DMS53 (cell line): ENCODE results near the gene FGFBP3.

Source experiments
- DNase-seq: peaks from one replicate; lab custom pipeline; 2025; lab: John Stamatoyannopoulos, UW

FGFBP3 gene, protein sequence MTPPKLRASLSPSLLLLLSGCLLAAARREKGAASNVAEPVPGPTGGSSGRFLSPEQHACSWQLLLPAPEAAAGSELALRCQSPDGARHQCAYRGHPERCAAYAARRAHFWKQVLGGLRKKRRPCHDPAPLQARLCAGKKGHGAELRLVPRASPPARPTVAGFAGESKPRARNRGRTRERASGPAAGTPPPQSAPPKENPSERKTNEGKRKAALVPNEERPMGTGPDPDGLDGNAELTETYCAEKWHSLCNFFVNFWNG

GRCh38 chr10:91909117-91909677 is at the start of gene FGFBP3:
Gene FGFBP3 (minus strand): TSS chr10:91909486. CDS start chr10:91908969, 517 bp downstream.
- peak; percentile 92 for DNase-seq

- no peak for DNase-seq
Measured at GRCh38 chr10:91957091-91957490, 47.8 kb upstream of the FGFBP3 start.

DNA sequence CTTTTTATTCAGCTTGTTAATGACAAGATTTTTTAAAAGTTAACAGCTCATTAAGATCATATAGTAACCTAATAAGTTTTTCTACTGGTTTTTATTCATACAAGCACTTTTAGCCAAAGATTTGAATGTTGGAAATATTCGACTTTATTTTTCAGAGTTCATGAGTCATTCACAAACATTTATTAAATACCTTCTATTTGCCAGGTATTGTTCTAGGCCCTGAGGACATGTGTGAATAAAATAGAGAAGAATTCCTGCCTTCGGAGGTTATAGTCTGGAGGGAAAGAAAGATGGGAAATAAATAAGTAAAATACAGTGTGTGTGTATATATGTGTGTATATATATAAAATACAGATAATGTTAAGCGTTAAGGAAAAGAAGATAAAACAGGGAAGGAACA is 45.8 kb upstream of the FGFBP3 start:
- DNase-seq: no peak

GRCh38 chr10:91953600-91954160 is 44.4 kb upstream of the FGFBP3 start:
- DNase-seq: no peak

GRCh38 chr10:91944880-91945630 is 35.8 kb upstream of the FGFBP3 start:
- no peak for DNase-seq

DNA sequence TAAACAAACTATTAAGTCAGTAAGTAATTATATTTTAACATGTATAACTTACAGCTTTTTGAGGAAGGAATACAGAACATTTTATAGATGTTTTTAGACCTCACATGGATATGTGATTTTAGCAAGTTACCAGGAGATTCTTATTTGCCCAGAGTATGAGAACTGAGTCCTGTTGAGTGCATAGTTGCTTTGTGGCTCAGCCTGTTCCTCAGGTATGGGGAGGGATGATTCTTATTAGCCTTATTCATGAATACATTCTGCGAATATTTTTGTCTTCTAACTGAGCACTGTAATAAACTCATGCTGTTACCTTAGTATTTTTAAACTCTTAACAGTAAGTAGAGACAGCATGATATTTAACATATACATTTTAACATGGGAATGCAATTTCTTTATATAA is 32.1 kb upstream of the FGFBP3 start:
- DNase-seq: no peak

DNA sequence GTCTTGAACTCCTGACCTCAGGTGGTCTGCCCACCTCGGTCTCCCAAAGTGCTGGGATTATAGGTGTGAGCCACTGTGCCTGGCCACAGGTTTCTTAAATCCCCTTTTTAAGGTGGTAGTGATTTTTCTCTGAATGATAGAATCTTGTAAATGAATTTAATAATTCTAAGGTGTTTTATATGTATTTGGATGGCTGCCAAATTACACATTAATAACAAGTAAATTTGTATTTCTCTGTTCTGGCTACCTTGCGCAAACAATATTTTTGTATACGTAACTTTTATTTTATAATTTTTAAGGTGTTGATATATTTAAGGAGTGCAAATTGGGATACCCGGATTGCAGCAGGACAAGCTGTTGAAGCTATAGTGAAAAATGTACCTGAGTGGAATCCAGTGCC is 30.4 kb upstream of the FGFBP3 start:
- DNase-seq: no peak

- DNase-seq: no peak
Measured at GRCh38 chr10:91935886-91936285, 26.6 kb upstream of the FGFBP3 start.

DNA sequence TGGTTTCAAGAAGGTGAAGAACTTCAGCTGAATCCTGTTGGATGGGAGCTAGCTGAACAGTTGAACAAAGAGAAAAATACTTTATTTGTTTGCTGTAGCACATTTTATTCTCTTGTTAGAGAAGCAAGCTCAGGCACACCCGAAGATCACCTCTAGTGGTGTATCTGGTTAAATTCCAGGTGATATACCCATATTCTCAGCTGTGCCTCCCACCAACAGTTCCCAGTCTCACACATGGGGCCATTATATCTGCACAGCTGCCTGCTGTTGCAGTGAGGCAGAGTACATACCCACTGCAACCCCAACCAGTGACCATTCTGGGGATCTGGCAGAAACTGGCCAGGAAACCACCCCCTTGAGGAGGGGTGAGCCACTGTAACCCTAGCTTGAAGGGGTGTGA is 23.5 kb upstream of the FGFBP3 start:
- DNase-seq: peak; percentile 5

DNA sequence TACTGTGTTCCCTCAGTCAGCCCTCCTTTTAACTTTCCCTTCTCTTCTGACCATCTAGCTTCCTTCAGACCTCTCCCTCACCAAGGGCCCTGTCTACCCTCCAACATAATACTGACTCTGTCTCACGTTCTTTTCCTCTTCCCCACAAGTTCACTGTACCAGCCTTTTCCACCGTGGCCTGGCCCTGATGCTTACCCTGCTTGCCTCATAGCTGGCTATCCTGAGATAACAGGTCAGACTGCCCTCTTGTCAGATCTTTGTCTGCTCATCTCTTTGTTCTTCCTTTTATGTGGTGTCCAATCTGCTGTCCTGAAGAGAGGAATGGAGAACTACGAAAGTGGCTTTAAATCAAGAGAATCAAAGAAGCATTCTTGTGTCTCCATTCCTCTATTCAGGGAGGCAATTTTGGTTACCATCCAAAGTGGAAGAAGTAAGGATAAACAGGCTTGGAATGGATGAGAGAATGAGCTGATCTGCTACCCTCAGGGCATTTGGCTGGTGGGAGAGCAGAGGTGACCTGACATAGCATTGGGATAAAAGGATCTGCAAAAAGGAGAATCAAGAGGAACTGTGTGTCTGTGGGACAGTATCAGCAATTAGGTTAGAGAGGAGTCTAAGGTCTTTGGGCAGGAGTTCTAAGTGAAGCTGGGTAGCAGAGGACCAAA is 22.4 kb upstream of the FGFBP3 start:
- no peak for DNase-seq

- no peak for DNase-seq
Measured at GRCh38 chr10:91930939-91931338, 21.7 kb upstream of the FGFBP3 start.

DNA sequence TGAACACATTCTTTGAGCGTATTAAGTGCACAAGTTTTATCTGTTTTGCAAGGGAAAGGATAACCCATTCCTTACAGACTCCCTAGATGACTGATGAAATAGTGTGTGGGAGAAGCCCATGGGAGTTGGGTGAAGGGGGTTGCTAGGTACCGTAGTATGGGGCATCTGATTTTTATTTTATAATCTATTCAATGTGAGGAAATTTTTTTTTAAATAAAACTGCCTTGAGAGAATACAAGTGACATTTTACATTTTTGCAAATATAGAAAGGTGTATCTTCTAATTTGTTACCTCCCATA is 15.7 kb upstream of the FGFBP3 start:
- no peak for DNase-seq

- DNase-seq: peak; percentile 51
Measured at GRCh38 chr10:91924212-91925021, 15.1 kb upstream of the FGFBP3 start.

DNA sequence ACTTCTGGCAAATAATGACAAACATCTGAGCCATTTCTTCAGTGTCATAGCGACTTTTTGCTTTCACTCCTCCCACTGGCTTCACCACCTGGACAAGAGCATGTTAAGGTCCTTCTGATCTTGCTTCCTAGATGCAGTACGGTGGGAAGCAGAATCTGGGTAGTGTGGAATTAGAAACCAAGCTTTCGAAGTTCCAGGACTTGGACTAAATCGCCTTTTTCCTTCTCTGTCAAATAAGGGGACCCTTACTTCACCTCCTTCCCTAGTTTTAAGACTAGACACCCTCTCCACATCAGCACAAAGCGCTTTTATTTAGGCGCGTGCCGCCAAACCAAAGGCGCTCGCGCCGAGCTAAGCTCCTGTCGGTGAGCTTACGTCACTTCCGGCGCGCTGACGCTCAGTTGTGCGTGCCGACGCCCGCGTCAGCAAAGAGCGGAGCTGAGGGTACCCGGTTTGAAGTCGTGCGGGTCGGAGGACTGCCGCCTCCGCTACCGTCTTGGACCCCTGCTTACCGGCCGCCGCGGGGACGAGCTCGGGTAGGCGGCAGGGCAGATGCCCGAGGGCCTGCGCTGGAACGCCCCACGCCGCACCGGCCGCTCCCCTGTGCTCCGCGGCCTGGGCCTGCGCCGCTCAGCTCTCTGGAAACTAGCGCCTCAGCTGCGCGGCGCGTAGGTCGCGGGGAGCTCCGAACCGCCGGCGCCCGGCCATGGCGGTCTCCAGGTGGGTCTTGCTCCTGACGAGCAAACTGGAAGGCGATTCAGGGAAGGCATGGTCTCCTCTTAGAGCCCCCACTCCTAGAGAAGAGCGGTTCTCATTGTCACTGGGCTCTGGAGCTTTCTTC is 14.3 kb upstream of the FGFBP3 start, which contains the start of gene BTAF1:
BTAF1 (plus strand) TSS at position 400 of the 841 bp plus-strand sequence; CDS start at position 707, 307 bp downstream.
- DNase-seq: peak; percentile 97

DNA sequence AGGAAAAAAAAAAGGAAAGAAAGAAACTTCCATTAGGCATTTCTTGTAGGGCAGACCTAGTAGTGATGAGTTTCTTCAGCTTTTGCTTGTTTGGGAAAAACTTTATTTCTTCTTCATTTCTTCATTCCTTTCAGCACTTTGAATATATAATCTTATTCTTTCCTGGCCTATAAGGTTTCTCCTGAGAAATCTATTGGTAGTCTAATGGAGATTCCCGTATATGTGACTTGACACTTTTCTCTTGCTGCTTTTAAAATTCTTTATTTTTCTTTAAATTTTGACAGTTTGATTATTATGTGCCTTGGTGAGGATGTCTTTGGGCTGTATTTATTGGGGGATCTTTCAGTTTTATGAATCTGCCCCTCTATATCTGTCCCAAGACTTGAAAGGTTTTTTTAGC is 10.4 kb upstream of the FGFBP3 start:
- no peak for DNase-seq

DNA sequence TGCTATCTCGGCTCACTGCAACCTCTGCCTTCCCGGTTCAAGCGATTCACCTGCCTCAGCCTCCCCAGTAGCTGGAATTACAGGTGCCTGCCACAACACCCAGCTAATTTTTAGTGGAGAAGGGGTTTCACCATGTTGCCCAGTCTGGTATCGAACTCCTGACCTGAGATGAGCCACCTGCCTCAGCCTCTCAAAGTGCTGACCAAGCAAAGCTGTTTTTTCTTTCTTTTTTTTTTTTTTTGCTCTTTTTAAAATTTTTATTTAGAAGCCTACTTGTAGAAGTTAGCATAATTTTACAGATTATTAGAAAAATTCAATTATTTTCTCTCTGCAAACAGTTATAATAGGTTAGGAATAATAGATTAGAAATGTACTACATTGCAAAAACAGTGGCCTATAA is 1.2 kb upstream of the FGFBP3 start:
- DNase-seq: no peak

DNA sequence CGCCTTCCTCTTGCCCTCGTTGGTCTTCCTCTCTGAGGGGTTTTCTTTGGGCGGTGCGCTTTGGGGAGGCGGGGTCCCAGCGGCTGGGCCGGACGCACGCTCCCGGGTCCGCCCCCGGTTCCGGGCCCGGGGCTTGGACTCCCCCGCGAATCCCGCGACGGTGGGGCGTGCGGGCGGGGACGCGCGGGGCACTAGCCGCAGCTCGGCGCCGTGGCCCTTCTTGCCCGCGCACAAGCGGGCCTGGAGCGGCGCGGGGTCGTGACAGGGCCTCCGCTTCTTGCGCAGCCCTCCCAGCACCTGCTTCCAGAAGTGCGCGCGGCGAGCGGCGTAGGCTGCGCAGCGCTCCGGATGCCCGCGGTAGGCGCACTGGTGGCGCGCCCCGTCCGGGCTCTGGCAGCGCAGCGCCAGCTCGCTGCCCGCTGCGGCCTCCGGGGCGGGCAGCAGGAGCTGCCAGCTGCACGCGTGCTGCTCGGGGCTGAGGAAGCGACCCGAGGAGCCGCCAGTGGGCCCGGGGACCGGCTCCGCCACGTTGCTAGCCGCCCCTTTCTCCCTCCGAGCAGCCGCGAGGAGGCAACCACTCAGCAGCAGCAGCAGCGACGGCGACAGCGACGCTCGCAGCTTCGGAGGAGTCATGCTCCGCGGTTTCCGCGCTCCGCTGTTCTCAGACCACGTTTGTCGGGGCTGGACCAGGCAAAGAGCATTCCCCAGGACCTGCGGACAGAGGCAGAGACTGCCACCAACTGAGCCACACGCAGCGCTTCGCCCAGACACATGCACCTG is 759 bp downstream of the FGFBP3 start:
- peak; percentile 96 for DNase-seq

DNA sequence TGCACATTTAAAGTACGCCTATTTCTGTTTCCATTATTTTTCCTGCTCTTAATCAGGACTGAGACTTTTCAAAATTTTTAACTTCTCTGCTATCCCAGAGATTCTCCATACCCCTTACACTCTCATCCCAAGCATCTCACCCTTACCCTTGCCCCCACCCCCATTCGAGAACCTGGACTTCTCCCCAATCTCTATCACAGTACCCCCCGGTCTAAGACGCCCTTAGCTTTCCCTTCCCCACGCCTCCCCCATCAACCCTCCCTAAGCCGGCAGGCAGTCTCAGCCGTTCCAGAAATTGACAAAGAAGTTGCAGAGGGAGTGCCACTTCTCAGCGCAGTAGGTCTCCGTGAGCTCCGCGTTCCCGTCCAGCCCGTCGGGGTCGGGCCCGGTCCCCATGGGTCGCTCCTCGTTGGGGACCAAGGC is 1.4 kb downstream of the FGFBP3 start:
- peak; percentile 63 for DNase-seq

DNA sequence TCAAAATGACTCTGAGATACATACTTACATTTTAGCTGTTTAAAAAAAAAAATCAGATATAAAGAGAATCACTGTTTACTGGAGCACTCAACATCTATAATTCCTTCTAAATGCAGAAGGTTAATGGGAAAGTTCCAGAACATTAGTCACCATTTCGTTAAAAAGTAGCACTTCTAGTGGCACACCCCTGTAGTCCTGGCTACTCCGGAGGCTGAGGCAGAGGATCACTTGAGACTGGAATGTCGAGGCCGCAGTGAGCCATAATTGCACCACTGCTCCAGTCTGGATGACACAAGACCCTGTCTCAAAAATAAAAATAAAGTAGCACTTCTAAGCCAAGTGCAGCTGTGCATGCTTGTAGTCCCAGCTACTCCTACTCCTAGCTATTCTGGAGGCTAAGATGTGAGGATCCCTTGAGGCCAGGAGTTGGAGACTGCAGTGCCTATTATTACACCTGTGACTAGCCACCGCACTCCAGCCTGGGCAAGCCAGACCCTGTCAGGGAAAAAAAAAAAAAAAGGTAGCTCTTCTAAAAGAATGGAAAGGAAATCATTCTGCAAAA is 2.2 kb downstream of the FGFBP3 start:
- DNase-seq: no peak
